Peyer's patch (tissue), 4 donors: ENCODE measurements around the gene CALN1.

Experiments used
- POLR2A ChIP-seq, 2 donors: fragments of 450-650 bp; IDR thresholded peaks; one replicate each; pipeline ENCODE4 v1.5.1; 2017; ENCODE audit warnings: antibody characterized with exemption in 2 of 2, mild to moderate bottlenecking in 2 of 2, moderate library complexity in 2 of 2
- TF ChIP-seq, protein P1 (sequence below), 6 experiments: fragments of 450-650 bp in 4 of 6; fragments of 200-600 bp in 2 of 6; sonication (generic) in 1 of 6; IDR thresholded peaks; one replicate each; pipeline ENCODE4 v1.5.1; 2017 to 2019; ENCODE audit warnings: antibody characterized with exemption in 6 of 6, mild to moderate bottlenecking in 3 of 6, moderate library complexity in 1 of 6

DNA sequence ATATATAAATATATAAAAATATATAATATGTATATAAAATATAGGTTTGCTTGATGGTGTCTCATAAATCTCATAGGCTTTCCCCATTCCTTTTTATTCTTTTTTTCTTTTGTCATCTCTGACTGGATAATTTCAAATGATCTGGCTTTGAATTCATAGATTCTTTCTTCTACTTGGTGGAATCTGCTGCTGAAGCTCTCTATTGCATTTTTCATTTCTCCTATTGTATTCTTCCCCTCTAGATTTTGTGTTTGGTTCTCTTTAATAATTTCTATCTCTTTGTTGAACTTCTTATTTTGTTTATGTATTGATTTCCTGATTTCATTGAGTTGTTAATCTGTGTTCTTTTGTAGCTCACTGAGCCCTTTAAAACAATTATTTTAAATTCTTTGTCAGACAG lies 650.8 kb downstream of the CALN1 start:
- TF ChIP-seq, protein P1, sequence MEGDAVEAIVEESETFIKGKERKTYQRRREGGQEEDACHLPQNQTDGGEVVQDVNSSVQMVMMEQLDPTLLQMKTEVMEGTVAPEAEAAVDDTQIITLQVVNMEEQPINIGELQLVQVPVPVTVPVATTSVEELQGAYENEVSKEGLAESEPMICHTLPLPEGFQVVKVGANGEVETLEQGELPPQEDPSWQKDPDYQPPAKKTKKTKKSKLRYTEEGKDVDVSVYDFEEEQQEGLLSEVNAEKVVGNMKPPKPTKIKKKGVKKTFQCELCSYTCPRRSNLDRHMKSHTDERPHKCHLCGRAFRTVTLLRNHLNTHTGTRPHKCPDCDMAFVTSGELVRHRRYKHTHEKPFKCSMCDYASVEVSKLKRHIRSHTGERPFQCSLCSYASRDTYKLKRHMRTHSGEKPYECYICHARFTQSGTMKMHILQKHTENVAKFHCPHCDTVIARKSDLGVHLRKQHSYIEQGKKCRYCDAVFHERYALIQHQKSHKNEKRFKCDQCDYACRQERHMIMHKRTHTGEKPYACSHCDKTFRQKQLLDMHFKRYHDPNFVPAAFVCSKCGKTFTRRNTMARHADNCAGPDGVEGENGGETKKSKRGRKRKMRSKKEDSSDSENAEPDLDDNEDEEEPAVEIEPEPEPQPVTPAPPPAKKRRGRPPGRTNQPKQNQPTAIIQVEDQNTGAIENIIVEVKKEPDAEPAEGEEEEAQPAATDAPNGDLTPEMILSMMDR (IDR thresholded peaks at IDR 0.05), result no peak
- TF ChIP-seq POLR2A (IDR thresholded peaks at IDR 0.05), result no peak
